ENCODE results near the gene ERF.
A peak's percentile ranks its signal among the peaks of the same experiment; 100 is the strongest.

ERF gene

GRCh38 chr19:42247640-42248199 is 7.2 kb downstream of the ERF start:
- POLR2A ChIA-PET = interaction anchor here (0.7 to 8.0 kb wide), 5 partner anchors 11 to 55 kb away, joined by 3 to 140 read pairs (median 3); partner anchors contain the start of gene PAFAH1B3
- CTCF ChIA-PET = interaction anchor here (1.0 to 4.6 kb wide), 2 partner anchors 32 to 143 kb away, joined by 3 to 53 read pairs; no protein-coding TSS in a partner anchor

DNA sequence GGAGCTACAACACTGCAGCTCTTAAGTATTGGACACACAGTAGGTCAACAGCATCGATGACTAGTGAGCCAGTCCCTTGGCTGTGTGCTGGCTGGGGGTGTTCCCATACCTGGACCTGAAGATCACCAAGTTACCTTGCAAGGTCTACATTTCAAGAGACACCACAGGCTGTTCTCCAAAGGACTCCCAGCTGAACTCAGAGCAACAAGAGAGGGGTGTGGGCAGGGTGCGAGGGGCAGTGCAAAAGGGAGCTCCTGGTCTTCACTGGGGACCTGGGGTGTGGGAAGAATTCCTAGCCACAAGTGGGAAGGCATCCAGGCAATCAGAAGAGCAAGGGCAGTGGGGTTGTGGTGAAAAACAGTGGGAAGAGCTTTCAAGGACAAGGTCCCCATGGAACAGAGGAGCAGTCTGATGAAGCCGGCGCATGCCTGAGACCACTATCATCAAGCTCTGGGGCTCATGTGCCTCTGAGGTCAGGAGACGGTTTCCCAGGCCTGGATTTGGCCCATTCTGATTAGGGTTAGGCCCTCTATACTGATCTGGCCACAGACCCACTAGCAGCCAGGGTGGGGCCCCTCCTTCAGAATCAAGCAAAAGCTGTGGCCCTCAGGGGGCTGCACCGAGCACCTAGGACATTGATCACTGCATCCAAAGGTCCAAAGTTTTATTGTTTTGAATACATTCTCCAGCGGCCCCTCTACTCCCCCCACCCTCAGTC is 7.8 kb downstream of the ERF start:
- TF ChIP-seq PKNOX1 (IDR thresholded peaks at IDR 0.05) (no peak), NFRKB (IDR thresholded peaks at IDR 0.05) (no peak), LEF1 (IDR thresholded peaks at IDR 0.05; ENCODE audit: borderline replicate concordance) (no peak), HDGF (IDR thresholded peaks at IDR 0.05; ENCODE audit: borderline replicate concordance) (no peak), TARDBP (IDR thresholded peaks at IDR 0.05) (no peak), FOXK2 (IDR thresholded peaks at IDR 0.05) (no peak), FOXA1 (IDR thresholded peaks at IDR 0.05) (no peak), FOXM1 (IDR thresholded peaks at IDR 0.05; ENCODE audit: borderline replicate concordance) (no peak)
- DNase-seq (ENCODE audit: extremely low spot score) = no peak
- POLR2A ChIA-PET = interaction anchor here (0.7 to 8.0 kb wide), 8 partner anchors 9 to 81 kb away, joined by 3 to 140 read pairs (median 4); partner anchors contain the start of gene PAFAH1B3
- CTCF ChIA-PET = interaction anchor here (0.6 to 4.6 kb wide), 9 partner anchors 9 to 142 kb away, joined by 3 to 53 read pairs (median 4); partner anchors contain the start of gene ERF

More at GRCh38 chr19:42247640-42248199, 7.2 kb downstream of the ERF start:
- DNase-seq (ENCODE audit: extremely low spot score) = no peak
- TF ChIP-seq HDGF (IDR thresholded peaks at IDR 0.05; ENCODE audit: borderline replicate concordance) (no peak), CTBP1 (IDR thresholded peaks at IDR 0.05; ENCODE audit: borderline replicate concordance) (no peak), L3MBTL2 (conservative IDR thresholded peaks at IDR 0.05) (no peak), TARDBP (IDR thresholded peaks at IDR 0.05) (no peak), SUZ12 (IDR thresholded peaks at IDR 0.05) (no peak), NFRKB (IDR thresholded peaks at IDR 0.05) (no peak), BHLHE40 (IDR thresholded peaks at IDR 0.05; ENCODE audit: borderline replicate concordance) (no peak), ELF4 (IDR thresholded peaks at IDR 0.05) (no peak), FOXK2 (IDR thresholded peaks at IDR 0.05) (no peak), FOXA1 (IDR thresholded peaks at IDR 0.05) (no peak), SP1 (IDR thresholded peaks at IDR 0.05) (no peak), ARNT (IDR thresholded peaks at IDR 0.05) (no peak), LEF1 (IDR thresholded peaks at IDR 0.05; ENCODE audit: borderline replicate concordance) (no peak), PKNOX1 (IDR thresholded peaks at IDR 0.05) (no peak), ZNF384 (IDR thresholded peaks at IDR 0.05) (no peak), FOXM1 (IDR thresholded peaks at IDR 0.05; ENCODE audit: borderline replicate concordance) (no peak)

GRCh38 chr19:42246143-42246921 is 8.6 kb downstream of the ERF start:
- ChIA-PET POLR2A (interaction anchor here (0.8 to 8.0 kb wide), 10 partner anchors 10 to 150 kb away, joined by 3 to 140 read pairs (median 4); no protein-coding TSS in a partner anchor), CTCF (interaction anchor here (0.6 to 4.6 kb wide), 11 partner anchors 9 to 142 kb away, joined by 3 to 53 read pairs (median 3); partner anchors contain the start of gene ERF)
- peak; percentile 20; the same call in 1 of the 2 replicates for TF ChIP-seq FOXM1 (IDR thresholded peaks at IDR 0.05; ENCODE audit: borderline replicate concordance)
- no peak for TF ChIP-seq FOXA1 (IDR thresholded peaks at IDR 0.05)
- peak; percentile 59 for DNase-seq (ENCODE audit: extremely low spot score)

DNA sequence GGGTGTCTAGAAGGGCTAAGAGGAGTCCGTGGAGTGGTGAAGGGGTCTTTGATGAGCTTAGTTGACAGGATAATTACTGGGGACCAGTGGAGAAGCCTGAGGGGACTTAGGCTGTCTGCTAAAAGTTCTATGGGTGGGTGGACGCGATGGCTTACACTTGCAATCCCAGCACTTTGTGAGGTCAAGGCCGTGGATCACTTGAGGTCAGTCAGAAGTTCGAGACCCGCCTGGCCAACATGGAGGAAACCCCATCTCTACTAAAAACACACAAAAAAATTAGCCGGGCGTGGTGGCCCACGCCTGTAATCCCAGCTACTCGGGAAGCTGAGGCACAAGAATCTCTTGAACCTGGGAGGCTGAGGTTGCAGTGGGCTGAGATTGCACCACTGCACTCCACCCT is 9.7 kb downstream of the ERF start:
- POLR2A ChIA-PET = interaction anchor here (0.7 to 8.0 kb wide), 9 partner anchors 11 to 151 kb away, joined by 3 to 140 read pairs (median 3); no protein-coding TSS in a partner anchor
- DNase-seq (ENCODE audit: extremely low spot score) = no peak
- CTCF ChIA-PET = interaction anchor here (1.3 to 4.6 kb wide), 4 partner anchors 11 to 38 kb away, joined by 3 to 53 read pairs (median 6); partner anchors contain the start of gene ERF
- no peak for TF ChIP-seq L3MBTL2 (conservative IDR thresholded peaks at IDR 0.05)
- no peak for TF ChIP-seq PKNOX1 (IDR thresholded peaks at IDR 0.05)
- no peak for TF ChIP-seq FOXK2 (IDR thresholded peaks at IDR 0.05)
- TF ChIP-seq FOXM1 (IDR thresholded peaks at IDR 0.05; ENCODE audit: borderline replicate concordance) = no peak
- TF ChIP-seq CTBP1 (IDR thresholded peaks at IDR 0.05; ENCODE audit: borderline replicate concordance) = no peak
- no peak for TF ChIP-seq ELF4 (IDR thresholded peaks at IDR 0.05)
- no peak for TF ChIP-seq NFRKB (IDR thresholded peaks at IDR 0.05)
- no peak for TF ChIP-seq TARDBP (IDR thresholded peaks at IDR 0.05)
- no peak for TF ChIP-seq SP1 (IDR thresholded peaks at IDR 0.05)
- TF ChIP-seq LEF1 (IDR thresholded peaks at IDR 0.05; ENCODE audit: borderline replicate concordance) = no peak
- no peak for TF ChIP-seq HDGF (IDR thresholded peaks at IDR 0.05; ENCODE audit: borderline replicate concordance)
- TF ChIP-seq ARNT (IDR thresholded peaks at IDR 0.05) = no peak
- TF ChIP-seq SUZ12 (IDR thresholded peaks at IDR 0.05) = no peak
- no peak for TF ChIP-seq FOXA1 (IDR thresholded peaks at IDR 0.05)
- TF ChIP-seq ZNF384 (IDR thresholded peaks at IDR 0.05) = no peak
